Retina (tissue), 1 donor: Measurements from ENCODE around the gene ZBTB17.
"Not testable (repeated sequence)": the region's sequence is repeated elsewhere in the genome, so short reads cannot be mapped to it uniquely, and the experiment has no call there.

Source experiments
- DNase-seq: peaks from one replicate; pipeline ENCODE4 v3.0.0-alpha.2; 2016

Gene ZBTB17

GRCh38 chr1:15985611-15986297 lies 9.9 kb upstream of the ZBTB17 start:
- DNase-seq, result no peak

GRCh38 chr1:15983275-15983674 lies 7.4 kb upstream of the ZBTB17 start:
- DNase-seq, result no peak

GRCh38 chr1:15981679-15982078 lies 5.8 kb upstream of the ZBTB17 start:
- no peak for DNase-seq

GRCh38 chr1:15977947-15978346 lies 2.0 kb upstream of the ZBTB17 start:
- not testable (repeated sequence) for DNase-seq

- DNase-seq, result peak; percentile 65
These were observed 520 bp downstream of the ZBTB17 start for GRCh38 chr1:15975358-15975804.

GRCh38 chr1:15974855-15975254 lies 1.0 kb downstream of the ZBTB17 start:
- DNase-seq, result no peak

- no peak for DNase-seq
These were observed 2.1 kb downstream of the ZBTB17 start for GRCh38 chr1:15973772-15974171.

- no peak for DNase-seq
These were observed 3.5 kb downstream of the ZBTB17 start for GRCh38 chr1:15972409-15972808.

GRCh38 chr1:15970911-15971310 lies 5.0 kb downstream of the ZBTB17 start:
- no peak for DNase-seq

GRCh38 chr1:15969321-15969880 lies 6.5 kb downstream of the ZBTB17 start:
- no peak for DNase-seq

GRCh38 chr1:15968172-15968571 lies 7.7 kb downstream of the ZBTB17 start:
- DNase-seq, result no peak

- no peak for DNase-seq
These were observed 9.0 kb downstream of the ZBTB17 start for GRCh38 chr1:15966956-15967344.

- DNase-seq, result no peak
These were observed 9.6 kb downstream of the ZBTB17 start for GRCh38 chr1:15966081-15966955.

- DNase-seq, result no peak
These were observed 10.6 kb downstream of the ZBTB17 start for GRCh38 chr1:15965228-15965767.

- no peak for DNase-seq
These were observed 11.8 kb downstream of the ZBTB17 start for GRCh38 chr1:15963968-15964648.

- no peak for DNase-seq
These were observed 12.4 kb downstream of the ZBTB17 start for GRCh38 chr1:15963363-15963967.

- no peak for DNase-seq
These were observed 13.1 kb downstream of the ZBTB17 start for GRCh38 chr1:15962671-15963362.

GRCh38 chr1:15962176-15962575 lies 13.7 kb downstream of the ZBTB17 start:
- DNase-seq, result no peak

GRCh38 chr1:15961492-15961891 lies 14.4 kb downstream of the ZBTB17 start:
- DNase-seq, result no peak

- DNase-seq, result no peak
These were observed 15.1 kb downstream of the ZBTB17 start for GRCh38 chr1:15960808-15961207.

GRCh38 chr1:15959827-15960446 lies 16.0 kb downstream of the ZBTB17 start:
- no peak for DNase-seq
